Inflammatory macrophage treated with lipopolysaccharide for 4 hours (primary cell): ENCODE results near the gene TTPAL.

Experiments used
- DNase-seq: peaks from one replicate; pipeline ENCODE4 v3.0.0-alpha.2; 2020

Gene TTPAL

GRCh38 chr20:44475694-44476560 is at the start of gene TTPAL:
Gene TTPAL (plus strand): TSS chr20:44475874. CDS start chr20:44480000, 4,126 bp downstream.
- DNase-seq, result peak; percentile 86

GRCh38 chr20:44425923-44426322 is 49.8 kb upstream of the TTPAL start:
- DNase-seq, result no peak

- no peak for DNase-seq
These were observed 48.5 kb upstream of the TTPAL start for GRCh38 chr20:44426879-44427790.

GRCh38 chr20:44427804-44428173 is 47.9 kb upstream of the TTPAL start:
- DNase-seq, result no peak

GRCh38 chr20:44428174-44429016 is 47.3 kb upstream of the TTPAL start:
- no peak for DNase-seq

- no peak for DNase-seq
These were observed 46.7 kb upstream of the TTPAL start for GRCh38 chr20:44429017-44429339.

GRCh38 chr20:44429419-44430269 is 46.0 kb upstream of the TTPAL start:
- no peak for DNase-seq

GRCh38 chr20:44430270-44431065 is 45.2 kb upstream of the TTPAL start:
- DNase-seq, result no peak

- DNase-seq, result no peak
These were observed 44.6 kb upstream of the TTPAL start for GRCh38 chr20:44431118-44431501.

- DNase-seq, result no peak
These were observed 44.0 kb upstream of the TTPAL start for GRCh38 chr20:44431502-44432234.

- DNase-seq, result no peak
These were observed 42.8 kb upstream of the TTPAL start for GRCh38 chr20:44432618-44433577.

GRCh38 chr20:44433751-44434538 is 41.7 kb upstream of the TTPAL start:
- DNase-seq, result no peak

- DNase-seq, result peak; percentile 78
These were observed 39.9 kb upstream of the TTPAL start for GRCh38 chr20:44435630-44436335.

GRCh38 chr20:44436393-44436792 is 39.3 kb upstream of the TTPAL start:
- DNase-seq, result no peak

- DNase-seq, result no peak
These were observed 38.2 kb upstream of the TTPAL start for GRCh38 chr20:44437497-44437896.

GRCh38 chr20:44438782-44439181 is 36.9 kb upstream of the TTPAL start:
- no peak for DNase-seq

- DNase-seq, result no peak
These were observed 36.4 kb upstream of the TTPAL start for GRCh38 chr20:44439318-44439717.
